NCI-H748 treated with DMSO at 0.1 percent for 48 hours (cell line): ENCODE results near the gene PCDH15.

Source experiments
- DNase-seq: peaks from one replicate; lab custom pipeline; 2025; lab: John Stamatoyannopoulos, UW

PCDH15 gene

DNA sequence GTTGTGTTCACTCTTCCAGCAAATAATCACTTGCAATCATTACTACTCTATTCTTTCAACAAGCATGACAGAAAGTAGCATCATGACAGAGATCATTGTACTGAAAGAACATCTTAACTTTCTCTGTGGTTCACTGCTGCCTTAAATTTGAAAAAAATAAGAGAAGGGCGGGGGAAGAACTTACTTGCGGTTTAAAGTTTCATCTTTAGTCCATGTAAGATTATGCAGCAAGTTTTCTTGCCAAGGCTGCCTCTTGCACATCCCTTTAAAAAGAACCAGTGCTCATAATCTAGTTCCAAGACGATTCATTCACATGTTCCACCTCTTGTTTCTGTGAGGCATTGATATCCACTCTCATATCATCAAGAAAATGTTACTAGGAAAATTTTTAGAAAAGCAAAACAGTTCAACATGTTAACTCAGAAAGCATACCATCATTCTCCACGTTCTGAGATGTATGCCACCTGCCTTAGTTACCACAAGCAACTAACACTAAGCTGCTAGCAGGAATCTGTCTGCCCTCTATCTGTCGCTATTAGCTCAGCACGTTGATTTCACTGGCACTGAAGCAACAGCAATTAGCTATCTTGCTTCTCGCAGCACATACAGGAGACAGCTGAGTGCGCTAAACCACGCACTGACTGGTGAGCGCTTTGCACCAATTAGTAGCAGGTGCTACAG lies at the start of gene PCDH15:
TSS of gene PCDH15 (minus strand) at position 491 of the 681 bp plus-strand sequence. CDS start 136,969 bp downstream, outside the sequence.
- peak; percentile 80 for DNase-seq

DNA sequence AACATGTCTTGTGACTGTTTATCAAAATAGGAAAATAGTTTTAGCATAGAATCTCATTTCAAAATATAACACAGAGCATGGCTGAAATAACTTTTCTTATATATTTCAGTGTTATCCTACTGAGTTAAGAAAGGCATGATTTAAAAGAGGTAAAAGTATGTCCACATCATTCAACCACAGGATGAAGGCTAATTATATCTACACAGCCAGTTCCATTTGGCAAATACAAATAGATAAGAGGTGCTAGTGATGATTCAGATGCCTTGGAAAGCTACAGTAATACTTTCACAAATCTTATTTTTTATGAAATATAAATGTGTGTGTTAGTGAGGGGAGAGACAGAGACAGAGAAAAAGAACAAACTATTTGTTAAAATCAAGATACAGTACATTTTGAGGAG lies 42.9 kb upstream of the PCDH15 start:
- DNase-seq = no peak

DNA sequence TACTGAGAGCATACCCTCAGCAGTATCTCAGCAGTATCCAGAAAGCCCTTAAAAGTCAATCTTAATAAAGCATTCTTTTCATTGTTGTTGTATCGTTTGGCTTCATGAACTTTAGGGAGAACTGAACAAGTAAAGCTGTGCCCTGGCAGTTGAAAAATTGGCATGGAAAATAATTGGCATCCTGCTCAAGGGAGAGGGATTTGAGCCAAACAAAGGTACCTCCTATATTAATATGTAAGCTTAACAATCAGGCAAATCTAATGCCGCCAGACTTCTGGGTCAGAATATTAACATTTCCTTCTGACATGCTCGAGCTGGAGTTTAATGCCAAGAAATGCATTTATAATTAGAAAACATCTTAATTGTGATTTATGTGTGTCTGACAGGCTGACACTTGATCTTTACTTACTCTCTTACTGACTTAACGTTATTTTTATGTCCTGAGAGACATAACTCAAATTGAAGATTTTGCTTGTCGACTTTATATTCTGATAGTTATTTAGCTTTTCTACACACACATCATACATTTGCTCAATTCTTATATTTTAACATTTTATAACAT lies 42.1 kb upstream of the PCDH15 start:
- no peak for DNase-seq

DNA sequence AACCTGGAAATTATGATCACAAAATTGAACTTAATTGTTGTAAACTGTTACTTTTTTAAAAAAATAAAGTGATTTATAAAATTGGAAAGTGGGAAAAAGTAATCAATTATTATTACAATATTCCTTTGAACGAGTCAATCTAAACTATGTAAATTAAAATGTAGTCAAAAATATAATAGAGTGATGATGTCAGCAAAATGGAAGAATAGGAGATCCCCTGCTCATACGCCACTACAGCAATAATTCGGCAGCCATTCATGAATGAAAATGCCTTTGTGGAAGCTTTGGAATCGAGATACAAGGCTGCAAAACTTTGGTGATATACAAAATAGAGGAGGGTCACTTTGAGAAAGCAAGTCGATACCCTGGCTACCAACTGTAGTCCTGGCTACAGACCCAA lies 36.4 kb upstream of the PCDH15 start:
- no peak for DNase-seq

DNA sequence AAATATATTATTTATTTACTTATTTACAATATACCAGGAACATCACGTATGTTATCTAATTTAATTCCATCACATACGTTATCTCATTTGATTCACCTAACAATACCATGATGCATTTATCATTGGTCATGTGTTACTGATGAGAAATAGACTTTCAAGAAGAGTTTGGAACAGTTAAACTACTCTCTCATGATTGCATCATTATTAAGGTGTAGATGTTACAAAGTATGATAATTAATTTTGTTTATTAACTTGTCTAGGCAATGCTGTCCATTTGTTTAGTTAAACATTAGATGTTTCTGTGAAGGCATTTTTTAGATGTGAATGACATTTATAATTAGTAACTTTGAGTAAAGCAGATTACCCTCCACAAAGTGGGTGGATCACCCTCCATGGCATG lies 32.0 kb upstream of the PCDH15 start:
- DNase-seq = no peak

DNA sequence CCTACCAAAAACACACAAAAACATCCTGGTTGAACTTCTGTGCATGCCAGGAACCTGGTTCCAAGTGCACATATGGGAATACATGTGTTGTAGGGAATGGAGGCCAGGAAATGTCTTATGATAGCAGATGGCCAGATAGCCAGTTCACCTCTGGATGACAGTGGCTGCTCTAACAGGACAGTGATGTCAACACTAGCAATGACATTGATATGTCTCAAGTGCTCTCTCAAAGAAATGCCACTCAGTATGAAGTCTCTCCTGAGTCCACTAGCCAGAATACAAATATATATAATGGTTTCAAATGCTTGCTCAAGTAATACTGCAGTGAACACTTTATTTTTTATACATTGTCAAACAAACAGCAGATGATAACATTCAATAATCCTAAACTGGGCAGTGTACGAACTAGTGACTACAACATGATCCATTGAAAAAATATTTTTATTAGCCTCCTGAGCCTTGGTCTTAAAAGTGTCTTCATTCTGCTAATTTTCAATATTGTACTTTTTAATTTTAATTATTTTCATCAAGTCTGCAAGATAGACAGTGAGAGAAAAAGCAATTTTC lies 26.0 kb upstream of the PCDH15 start:
- no peak for DNase-seq

DNA sequence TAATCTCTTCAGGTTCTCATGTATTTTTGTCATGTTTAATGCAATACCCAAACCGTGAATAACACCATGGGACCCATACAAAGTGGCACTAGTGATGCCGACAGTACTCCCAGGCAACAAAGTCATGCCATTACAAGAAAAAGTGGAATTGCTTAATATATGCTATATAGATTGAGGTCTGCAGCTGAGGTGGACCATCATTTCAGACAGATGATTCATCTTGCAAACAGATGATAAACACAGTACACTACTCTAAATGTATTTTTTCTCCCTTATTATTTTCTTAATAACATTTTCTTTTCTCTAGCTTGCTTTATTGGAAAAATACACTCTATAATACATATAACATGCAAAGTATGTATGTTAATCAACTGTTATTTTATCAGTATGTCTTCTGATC lies 14.6 kb upstream of the PCDH15 start:
- no peak for DNase-seq

DNA sequence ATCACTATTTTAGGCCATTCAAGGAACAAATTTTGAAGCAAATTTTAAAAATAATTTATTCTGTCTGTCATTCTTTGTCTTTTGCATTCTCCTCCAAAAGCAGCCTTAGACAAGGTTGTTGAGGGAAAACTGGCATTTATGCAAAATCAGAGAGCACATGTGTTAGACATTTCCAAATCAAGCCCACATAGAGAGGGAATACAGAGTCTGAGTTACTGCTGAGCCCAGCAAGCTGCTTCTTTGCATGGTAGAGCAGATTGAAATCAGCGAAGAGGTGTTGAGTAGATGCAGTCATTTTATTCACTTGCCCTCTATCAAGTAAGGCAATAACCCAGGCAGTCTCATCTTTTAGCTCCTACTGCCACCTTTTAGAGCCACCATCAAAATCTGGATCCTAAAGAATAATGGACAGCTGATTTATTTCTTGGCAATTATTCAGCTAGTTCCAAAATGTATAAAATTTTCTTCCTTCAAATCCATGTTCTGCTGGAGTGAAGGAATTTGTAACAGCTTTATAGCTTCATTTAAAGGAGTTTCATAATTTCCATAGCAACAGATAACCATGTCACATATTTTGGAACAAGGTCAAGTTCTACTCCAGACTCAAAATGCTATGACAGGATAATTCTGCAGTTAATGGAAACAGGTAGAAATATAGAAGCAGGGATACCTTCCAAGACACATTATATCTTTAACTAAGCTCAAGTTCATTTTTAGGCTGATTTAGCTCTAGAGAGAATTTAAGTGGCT lies 7.3 kb upstream of the PCDH15 start:
- no peak for DNase-seq

DNA sequence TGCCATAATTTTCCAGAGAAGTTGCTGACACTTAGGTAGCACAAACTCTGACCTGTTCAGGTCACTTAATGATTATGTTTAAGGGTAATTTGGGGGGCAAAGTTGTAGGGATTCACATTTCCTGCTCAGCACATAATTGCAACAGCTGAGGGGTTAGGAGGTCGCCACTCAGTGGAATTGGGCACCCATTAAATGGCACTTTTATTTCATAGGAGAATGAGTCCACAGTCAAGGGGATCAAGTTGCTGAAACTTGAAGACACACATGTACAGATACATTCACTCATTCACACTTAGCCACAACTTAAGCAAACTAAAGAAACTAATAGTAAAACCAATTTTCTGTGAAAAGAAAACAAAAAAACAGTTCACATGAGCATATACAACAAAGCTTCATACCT lies 1.5 kb downstream of the PCDH15 start:
- DNase-seq = peak; percentile 81

DNA sequence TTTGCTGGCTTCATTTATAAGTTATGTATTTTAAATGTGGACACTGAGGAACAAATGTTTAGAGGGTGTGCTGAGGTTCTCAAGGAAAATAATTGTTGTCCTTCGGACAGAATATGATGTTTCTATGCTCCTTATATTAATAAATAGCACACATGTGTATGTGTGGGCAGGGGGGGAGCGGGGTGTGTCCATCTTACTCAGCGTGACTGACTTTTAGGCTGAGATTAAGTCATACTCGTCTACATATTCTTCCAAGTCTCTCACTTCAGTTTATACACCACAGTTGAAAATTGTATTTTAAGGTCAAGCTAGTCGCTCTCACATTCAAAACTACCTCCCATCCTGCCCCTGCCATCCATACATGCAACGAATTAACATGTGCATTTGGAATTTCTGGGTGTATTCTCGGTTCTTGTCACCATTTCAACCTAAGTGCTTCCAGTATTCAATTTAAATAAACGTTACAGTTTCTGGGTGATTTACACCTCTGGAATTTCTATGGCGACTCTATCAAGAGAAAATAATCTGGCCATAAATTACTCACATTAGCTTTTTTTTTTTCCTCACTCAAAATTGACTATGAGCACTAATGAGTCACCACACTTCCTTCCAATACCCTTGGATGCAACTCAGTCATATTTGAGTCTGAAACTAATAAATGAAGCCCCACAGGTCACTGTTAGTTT lies 3.3 kb downstream of the PCDH15 start:
- DNase-seq = no peak

DNA sequence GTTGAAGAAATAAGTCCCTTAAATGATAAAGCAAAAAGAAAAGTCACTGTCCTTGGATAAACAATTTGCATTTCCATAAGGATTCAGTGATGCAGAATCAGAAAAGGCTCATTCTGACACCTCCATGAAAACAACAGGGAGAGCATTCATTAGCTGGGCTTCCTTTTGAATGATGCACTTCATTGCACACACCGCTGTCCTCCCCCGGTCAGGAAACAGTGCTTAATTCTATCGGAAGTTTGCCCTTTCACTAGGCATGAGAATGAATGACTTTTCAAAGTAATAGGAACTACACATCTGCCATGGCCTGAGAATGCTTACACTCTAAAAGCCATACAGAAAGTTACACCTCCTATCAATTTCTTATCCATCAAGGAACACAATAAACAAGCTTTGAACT lies 4.2 kb downstream of the PCDH15 start:
- no peak for DNase-seq

DNA sequence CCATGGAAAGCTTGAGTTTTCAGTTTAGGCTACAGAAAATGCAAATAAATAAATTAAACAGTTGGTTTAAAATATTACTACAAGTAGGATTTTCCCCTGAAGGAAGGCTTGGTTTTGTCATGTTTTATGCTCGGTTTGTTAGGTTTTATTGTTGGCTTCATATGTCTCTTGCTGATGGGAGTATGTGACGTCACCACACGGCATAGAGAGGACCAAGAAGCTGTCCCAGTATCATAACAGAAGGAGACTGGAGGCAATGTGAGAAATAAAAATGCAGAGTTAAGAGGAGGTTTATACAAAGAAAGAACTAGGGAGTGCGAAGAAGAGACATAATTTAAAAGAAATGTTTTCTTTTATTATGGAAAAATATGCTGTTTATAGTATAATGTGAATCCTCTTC lies 24.4 kb downstream of the PCDH15 start:
- no peak for DNase-seq

DNA sequence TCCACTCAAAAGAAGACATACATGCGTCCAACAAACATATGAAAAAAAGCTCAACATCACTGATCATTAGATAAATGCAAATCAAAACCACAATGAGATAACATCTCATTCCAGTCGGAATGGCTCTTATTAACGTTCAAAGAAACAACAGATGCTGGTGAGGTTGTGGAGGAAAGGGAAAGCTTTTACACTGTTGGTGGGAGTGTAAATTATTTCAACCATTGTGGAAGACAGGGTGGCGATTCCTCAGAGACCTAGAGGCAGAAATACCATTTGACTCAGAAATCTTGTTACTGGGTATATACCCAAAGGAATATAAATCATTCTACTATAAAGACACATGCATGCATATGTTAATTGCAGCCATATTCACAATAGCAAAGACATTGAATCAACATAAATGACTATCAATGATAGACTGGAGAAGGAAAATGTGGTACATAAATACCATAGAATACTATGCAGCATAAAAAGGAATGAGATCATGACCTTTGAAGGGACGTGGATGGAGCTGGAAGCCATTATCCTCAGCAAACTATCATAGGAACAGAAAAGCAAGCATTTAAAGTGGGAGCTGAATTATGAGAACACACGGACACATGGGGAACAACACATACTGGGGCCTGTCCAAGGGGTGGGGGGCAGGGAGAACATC lies 28.4 kb downstream of the PCDH15 start:
- DNase-seq = no peak

DNA sequence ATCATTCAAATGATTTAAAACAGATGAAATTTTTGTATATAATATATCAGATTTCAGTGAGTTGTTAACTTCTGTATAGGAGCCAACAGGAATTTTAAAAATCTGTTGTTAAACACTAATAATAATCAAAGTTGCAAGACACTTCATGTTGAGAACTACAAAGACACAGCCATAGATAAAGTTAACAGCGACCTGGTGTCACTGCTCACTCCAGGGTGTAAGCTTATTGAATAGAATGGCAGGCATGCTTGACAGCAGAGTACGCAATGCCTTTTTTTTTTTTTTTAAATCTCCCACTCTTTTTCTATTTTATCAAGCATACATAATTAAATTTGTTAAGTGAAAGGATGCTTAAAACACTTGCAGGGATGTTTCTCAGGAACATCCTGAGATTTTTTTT lies 32.0 kb downstream of the PCDH15 start:
- no peak for DNase-seq

DNA sequence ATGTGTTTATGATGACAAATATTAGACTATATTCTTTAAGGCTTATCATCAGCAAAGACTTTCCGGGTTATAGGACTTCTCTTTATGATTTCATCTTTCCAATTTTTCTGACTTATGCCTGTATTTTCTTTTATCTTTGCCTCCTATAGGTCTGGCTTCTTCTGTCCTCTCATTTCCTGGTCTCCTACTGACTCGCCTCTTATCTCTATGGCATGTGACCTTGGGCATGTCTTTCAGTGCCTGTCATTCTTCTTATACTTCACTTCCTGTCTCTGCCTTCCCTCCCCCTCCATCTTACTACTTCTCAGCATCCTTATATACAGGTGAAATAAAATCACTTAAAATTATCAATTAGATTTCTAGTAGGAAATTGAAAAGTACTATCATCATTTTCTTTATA lies 42.2 kb downstream of the PCDH15 start:
- no peak for DNase-seq

DNA sequence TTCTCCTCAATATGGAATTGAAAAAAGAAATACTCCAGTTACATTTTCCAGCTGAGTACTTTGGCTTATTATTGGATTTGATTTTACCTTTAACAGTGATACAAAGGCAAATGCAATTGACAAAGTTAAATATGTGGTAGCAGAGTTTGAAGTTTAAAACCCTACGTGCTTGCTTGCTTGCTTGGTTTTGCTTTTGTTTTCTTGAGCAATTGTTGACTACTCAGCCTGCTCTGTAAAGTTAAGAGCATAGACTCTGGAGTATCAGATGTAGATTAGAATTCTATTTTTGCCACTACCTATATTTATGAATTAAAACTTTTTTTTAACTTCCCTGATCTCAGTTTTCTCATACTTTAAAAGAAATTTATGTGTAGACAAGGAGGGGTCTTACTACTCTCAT lies 51.4 kb downstream of the PCDH15 start:
- no peak for DNase-seq

DNA sequence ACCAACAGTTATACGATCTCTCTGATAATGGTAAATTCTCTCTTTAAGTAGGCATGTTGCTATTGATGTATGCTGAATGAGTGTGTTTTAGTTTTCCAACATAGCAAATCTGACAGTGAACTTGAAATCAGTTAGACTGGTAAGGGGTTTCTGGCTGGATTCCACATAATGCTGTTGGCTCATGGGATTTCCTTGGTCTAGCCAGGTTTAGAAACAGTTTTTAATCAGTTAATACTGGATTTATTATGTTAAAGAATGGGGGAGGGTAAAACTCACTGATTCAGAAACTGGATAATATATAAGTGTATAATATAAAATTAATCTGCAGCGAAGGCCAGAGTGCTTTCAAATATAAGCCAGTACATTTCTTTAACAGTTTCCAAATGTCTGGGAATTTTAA lies 55.6 kb downstream of the PCDH15 start:
- DNase-seq = no peak

DNA sequence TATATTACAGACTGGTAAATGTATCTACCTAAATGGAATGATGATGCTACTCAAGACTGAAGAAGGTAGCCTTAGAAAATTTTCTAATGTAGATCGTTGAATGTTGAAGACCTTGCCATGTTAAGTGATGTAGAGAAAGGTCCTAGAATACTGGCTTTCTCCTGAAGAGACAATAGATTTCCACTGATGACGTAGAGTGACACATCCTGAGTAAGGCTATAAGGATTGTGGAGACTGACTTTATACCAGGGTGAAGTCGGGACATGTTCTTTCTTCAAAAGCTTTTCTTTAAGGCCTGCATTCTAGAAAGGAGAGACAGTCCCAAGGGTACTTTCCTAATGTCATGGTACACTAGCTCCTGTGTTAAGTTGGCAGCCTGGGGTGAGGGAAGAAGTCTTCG lies 58.6 kb downstream of the PCDH15 start:
- DNase-seq = no peak

DNA sequence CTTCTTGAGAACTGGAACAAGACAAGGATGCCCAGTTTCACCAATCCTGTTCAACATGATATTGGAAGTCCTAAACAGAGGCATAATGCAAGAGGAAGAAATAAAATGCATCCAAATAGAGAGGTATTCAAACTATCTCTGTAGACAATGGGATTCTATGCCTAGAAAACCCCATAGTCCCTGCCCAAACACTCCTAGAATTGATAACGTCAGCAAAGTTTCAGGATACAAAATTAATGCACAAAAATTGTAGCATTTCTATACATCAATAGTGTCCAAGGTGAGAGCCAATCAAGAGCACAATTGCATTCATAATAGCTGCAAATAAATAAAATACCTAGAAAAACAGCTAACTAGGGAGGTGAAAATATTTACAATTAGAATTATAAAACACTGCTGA lies 72.5 kb downstream of the PCDH15 start:
- DNase-seq = no peak

DNA sequence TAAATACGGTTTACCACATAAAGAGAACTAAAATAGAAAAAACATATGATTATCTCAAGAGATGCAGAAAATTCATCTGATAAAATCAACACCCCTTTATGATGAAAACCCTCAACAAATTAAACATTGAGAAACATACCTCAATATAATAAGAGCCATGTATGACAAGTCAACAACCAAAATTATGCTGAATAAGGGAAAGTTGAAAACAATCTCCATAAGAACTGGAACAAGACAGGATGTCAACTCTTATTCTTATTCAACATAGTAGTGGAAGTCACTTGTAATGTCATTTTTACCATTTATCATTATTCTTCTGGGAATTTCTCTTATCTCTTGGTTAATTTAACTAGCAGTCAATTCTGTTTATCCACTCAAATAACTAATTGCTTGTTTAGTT lies 79.0 kb downstream of the PCDH15 start:
- no peak for DNase-seq

DNA sequence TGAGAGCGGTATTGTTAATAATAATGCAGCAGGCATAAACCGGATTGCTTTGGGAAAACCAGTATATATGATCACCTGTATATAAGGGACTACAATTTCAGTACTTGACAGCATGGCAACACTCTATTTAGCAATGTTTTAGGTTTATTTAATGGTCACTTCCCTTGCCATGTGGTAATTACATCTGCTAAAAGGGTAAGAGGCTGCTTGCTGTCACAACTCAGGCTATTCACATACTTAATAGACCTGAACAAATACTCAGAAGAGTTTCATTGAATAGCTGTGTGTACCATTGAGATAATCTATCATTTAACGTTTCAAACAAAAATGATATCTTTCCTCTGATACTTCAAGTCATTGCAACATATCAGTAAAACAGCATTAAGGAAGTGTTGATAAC lies 90.1 kb downstream of the PCDH15 start:
- peak; percentile 83 for DNase-seq

DNA sequence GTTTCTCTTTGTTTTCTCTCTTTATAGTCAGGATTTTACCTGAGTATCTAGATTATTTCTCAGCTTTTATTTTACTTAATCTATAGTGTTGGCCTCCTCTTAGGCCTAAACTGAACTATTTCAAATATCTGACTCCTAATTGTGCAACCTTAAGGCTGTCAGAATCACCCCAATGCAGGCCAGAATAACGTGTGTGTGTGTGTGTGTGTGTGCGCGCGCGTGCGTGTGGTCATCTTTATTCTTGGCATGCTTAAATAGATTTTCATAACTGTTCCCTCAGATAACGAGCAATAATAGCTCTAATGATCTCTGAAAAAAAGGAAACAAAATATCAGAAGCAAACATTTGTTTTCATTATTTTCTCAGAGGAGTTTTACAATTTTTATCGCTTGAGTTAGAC lies 92.4 kb downstream of the PCDH15 start:
- DNase-seq = no peak
